OCI-LY7 (cell line): ENCODE results near the gene TRAM2. TPM values are rescaled to one million over a fixed set of nuclear protein-coding genes. Genes with fewer than 3 reads are reported as not detected.

ENCODE experiments used
- BruUV-seq: library from RNA; stranded (reverse); fragments of 400-500 nt; replicated peaks from 2 replicates; lab custom pipeline; 2021; lab: Mats Ljungman, UMichigan
- CTCF ChIA-PET: fragments of 300-600 bp; sonication (Branson Sonifier 250); formaldehyde crosslinking; loops from one replicate; lab custom pipeline; 2022; ENCODE audit warnings: antibody characterized with exemption; ENCODE audit not compliant: unreplicated experiment; lab: Charles Lee
- POLR2A ChIA-PET: fragments of 300-600 bp; sonication (Branson Sonifier 250); formaldehyde crosslinking; loops from one replicate; lab custom pipeline; 2022; ENCODE audit warnings: antibody characterized with exemption; lab: Charles Lee
- DNase-seq: peaks from one replicate; pipeline ENCODE4 v3.0.0-alpha.2; 2015; ENCODE audit warnings: low spot score
- H2AFZ ChIP-seq: fragments of 200-600 bp; sonication (generic), shearing (Covaris generic); 2 replicates; pipeline ENCODE4 v1.6.1; 2014; ENCODE audit warnings: mild to moderate bottlenecking, antibody characterized with exemption, low read length, moderate library complexity
- H3K27ac ChIP-seq: fragments of 200-600 bp; sonication (generic); 2 replicates; pipeline ENCODE4 v1.5.1; 2014; ENCODE audit warnings: mixed run types, low read depth, mild to moderate bottlenecking, moderate library complexity, low read length, inconsistent platforms; ENCODE audit not compliant: poor library complexity, severe bottlenecking
- H3K36me3 ChIP-seq: fragments of 200-600 bp; sonication (generic); 2 replicates; pipeline ENCODE4 v1.6.1; 2014; ENCODE audit warnings: mild to moderate bottlenecking, antibody characterized with exemption, low read length, moderate library complexity, mixed read lengths; ENCODE audit not compliant: insufficient read depth
- H3K4me1 ChIP-seq: fragments of 200-600 bp; sonication (generic); 2 replicates; pipeline ENCODE4 v1.5.1; 2014; ENCODE audit warnings: mild to moderate bottlenecking, low read length; ENCODE audit not compliant: insufficient read depth, poor library complexity, severe bottlenecking
- H3K4me2 ChIP-seq: fragments of 200-600 bp; sonication (generic); 2 replicates; pipeline ENCODE4 v1.6.1; 2014; ENCODE audit warnings: mild to moderate bottlenecking, low read length
- H3K4me3 ChIP-seq: fragments of 200-600 bp; sonication (generic); 2 replicates; pipeline ENCODE4 v1.5.1; 2014; ENCODE audit warnings: mild to moderate bottlenecking, low read depth, low read length; ENCODE audit not compliant: poor library complexity, severe bottlenecking
- H3K79me2 ChIP-seq: fragments of 200-600 bp; sonication (generic); 2 replicates; pipeline ENCODE4 v1.6.1; 2016; ENCODE audit warnings: low read depth, mild to moderate bottlenecking, low read length, moderate library complexity, mixed read lengths; ENCODE audit not compliant: insufficient read depth
- H3K9me2 ChIP-seq: fragments of 200-600 bp; sonication (generic); 2 replicates; pipeline ENCODE4 v1.6.1; 2016; ENCODE audit warnings: mild to moderate bottlenecking, low read length, mixed read lengths; ENCODE audit not compliant: insufficient read depth
- H3K9me3 ChIP-seq: fragments of 200-600 bp; sonication (generic); 2 replicates; pipeline ENCODE4 v1.6.1; 2014; ENCODE audit warnings: mild to moderate bottlenecking, mixed run types, low read length, mixed read lengths
- H4K20me1 ChIP-seq: fragments of 200-600 bp; sonication (generic); 2 replicates; pipeline ENCODE4 v1.6.1; 2014; ENCODE audit warnings: mild to moderate bottlenecking, antibody characterized with exemption, low read length, moderate library complexity, mixed read lengths; ENCODE audit not compliant: insufficient read depth
- EZH2phosphoT487 ChIP-seq: fragments of 200-600 bp; sonication (generic); IDR thresholded peaks from 2 replicates; pipeline ENCODE4 v1.6.1; 2018; ENCODE audit warnings: low read depth, borderline replicate concordance, mild to moderate bottlenecking, mixed run types, antibody characterized with exemption, low read length, moderate library complexity, mixed read lengths
- intact Hi-C: fragments of 100-400 bp; cut with micrococcal nuclease; formaldehyde crosslinking; loops from one replicate; pipeline ENCODE4 v1.10.0; 2022; ENCODE audit not compliant: unreplicated experiment
- total RNA-seq, 2 experiments: library from RNA; depleted of rRNA in 1 of 2; stranded (reverse); fragments of >200 nt in 1 of 2; shearing (Covaris generic) in 1 of 2; gene quantifications; 2 replicates each; pipeline ENCODE4 v1.2.3, GENCODE V29; 2014 to 2022
- TF ChIP-seq, protein P1 (sequence below): fragments of 200-600 bp; sonication (generic); conservative IDR thresholded peaks from 2 replicates; pipeline ENCODE4 v1.5.1; 2014; ENCODE audit warnings: mild to moderate bottlenecking, antibody characterized with exemption, low read length, moderate library complexity, mixed read lengths

The TRAM2 gene
- total RNA-seq, 2 experiments from 2014 or later, result 19.3 to 38.2 TPM

DNA sequence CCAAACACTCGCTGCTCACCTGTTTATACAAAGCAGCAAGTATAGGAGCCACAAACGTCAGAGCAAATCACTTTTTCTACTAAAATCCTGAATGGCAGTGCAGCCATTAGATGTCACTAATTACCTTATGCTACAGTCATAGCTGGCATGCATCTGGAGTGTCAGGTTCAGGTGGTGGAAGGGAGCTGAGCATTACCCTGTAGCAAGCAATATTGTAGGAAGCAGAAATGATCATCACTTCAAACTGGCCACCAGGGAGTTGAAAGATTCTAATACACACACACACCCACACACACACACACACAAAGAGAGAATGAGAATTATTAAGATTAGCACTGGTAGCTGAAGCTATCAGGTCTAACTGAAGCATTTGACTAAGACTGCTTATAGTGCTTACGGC, 80.9 kb downstream of the TRAM2 start:
- no peaks in the 10 kb centered on the region for H4K20me1 ChIP-seq
- H3K9me3 ChIP-seq, result no peaks in the 10 kb centered on the region
- DNase-seq, result peak; percentile 66
- no peak overlapping the region; the same call in 1 of the 2 replicates for H2AFZ ChIP-seq
- TF ChIP-seq, protein P1, sequence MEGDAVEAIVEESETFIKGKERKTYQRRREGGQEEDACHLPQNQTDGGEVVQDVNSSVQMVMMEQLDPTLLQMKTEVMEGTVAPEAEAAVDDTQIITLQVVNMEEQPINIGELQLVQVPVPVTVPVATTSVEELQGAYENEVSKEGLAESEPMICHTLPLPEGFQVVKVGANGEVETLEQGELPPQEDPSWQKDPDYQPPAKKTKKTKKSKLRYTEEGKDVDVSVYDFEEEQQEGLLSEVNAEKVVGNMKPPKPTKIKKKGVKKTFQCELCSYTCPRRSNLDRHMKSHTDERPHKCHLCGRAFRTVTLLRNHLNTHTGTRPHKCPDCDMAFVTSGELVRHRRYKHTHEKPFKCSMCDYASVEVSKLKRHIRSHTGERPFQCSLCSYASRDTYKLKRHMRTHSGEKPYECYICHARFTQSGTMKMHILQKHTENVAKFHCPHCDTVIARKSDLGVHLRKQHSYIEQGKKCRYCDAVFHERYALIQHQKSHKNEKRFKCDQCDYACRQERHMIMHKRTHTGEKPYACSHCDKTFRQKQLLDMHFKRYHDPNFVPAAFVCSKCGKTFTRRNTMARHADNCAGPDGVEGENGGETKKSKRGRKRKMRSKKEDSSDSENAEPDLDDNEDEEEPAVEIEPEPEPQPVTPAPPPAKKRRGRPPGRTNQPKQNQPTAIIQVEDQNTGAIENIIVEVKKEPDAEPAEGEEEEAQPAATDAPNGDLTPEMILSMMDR, result peak; percentile 55
- TF ChIP-seq EZH2phosphoT487, result no peak
- H3K4me3 ChIP-seq, result no peak overlapping the region
- peak overlapping the region; percentile 99 for H3K27ac ChIP-seq
- ChIA-PET CTCF (interaction anchor here (1.0 to 2.9 kb wide), 4 partner anchors 41 to 165 kb away, joined by 3 to 13 read pairs (median 6); no protein-coding TSS in a partner anchor), POLR2A (interaction anchor here (0.8 to 10.2 kb wide), 13 partner anchors 11 to 175 kb away, joined by 3 to 129 read pairs (median 4); partner anchors contain the start of genes EFHC1 and TMEM14A)
- BruUV-seq, result no TSS peak
- H3K4me1 ChIP-seq, result peaks cover 94% of the 10 kb centered on the region
- no peaks in the 10 kb centered on the region for H3K9me2 ChIP-seq
- no peaks in the 10 kb centered on the region for H3K79me2 ChIP-seq
- peak overlapping the region; percentile 92 for H3K4me2 ChIP-seq
- peaks cover 11% of the 10 kb centered on the region for H3K36me3 ChIP-seq
- intact Hi-C loops, result loop anchor here (1.0 to 2.0 kb wide), 3 partner anchors 77 to 168 kb away; partner anchors contain the start of gene TRAM2

DNA sequence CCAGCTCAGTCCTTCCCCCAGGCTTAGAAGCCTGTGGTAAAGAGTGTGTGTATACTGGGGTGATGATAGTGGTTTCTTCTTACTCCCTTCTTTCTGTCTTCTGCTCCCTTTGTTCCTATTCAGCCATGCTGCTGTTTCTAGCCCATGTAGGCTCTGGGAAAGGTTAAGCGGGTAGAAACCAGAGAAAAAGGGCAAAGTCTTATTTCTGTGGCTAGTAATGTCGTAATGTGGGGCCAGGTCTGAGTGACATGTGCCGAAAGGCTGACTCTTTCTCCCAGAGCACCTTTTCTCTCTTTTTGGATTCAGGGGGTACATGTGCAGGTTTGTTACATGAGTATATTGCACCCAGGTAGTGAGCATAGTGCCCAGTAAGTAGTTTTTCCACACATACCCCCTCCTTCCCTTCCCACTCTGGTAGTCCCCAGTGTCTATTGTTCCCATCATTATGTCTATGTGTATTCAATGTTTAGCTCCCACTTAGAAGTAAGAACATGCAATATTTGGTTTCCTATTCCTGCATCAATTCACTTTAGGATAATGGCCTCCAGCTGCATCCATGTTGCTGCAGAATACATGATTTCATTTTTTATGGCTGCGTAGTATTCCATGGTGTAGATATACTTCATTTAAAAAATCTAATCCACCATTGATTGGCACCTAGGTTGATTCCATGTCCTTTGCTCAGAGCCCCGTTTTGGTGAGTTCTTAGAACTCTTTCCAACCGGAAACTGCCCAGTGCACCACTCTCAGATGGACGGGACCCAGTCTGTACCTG, 82.4 kb downstream of the TRAM2 start:
- Histone ChIP-seq H4K20me1 (no peaks in the 10 kb centered on the region), H3K36me3 (peaks cover 11% of the 10 kb centered on the region), H3K79me2 (no peaks in the 10 kb centered on the region), H3K9me3 (no peaks in the 10 kb centered on the region), H3K9me2 (no peaks in the 10 kb centered on the region), H3K4me2 (peak overlapping the region; percentile 47; the same call in 1 of the 2 replicates), H3K27ac (peak overlapping the region; percentile 38), H3K4me3 (no peak overlapping the region), H3K4me1 (peaks cover 94% of the 10 kb centered on the region), H2AFZ (no peak overlapping the region)
- CTCF ChIA-PET, result interaction anchor here (0.7 to 2.9 kb wide), 5 partner anchors 42 to 75 kb away, joined by 3 to 13 read pairs (median 3); no protein-coding TSS in a partner anchor
- POLR2A ChIA-PET, result interaction anchor here (0.7 to 10.2 kb wide), 7 partner anchors 7 to 209 kb away, joined by 3 to 129 read pairs (median 11); partner anchors contain the start of gene EFHC1
- BruUV-seq, result no TSS peak
- DNase-seq, result no peak
- TF ChIP-seq, protein P1, result no peak
- no peak for TF ChIP-seq EZH2phosphoT487
- intact Hi-C loops, result no loop called here
